GM19467 (cell line): ENCODE data around the gene SLC38A3.

Experiments used
- ATAC-seq: cut with Tn5 transposase; IDR thresholded peaks from one replicate; pipeline ENCODE4 v1.9.1; 2021; ENCODE audit warnings: mild to moderate bottlenecking, moderate library complexity; ENCODE audit not compliant: unreplicated experiment

Gene SLC38A3

DNA sequence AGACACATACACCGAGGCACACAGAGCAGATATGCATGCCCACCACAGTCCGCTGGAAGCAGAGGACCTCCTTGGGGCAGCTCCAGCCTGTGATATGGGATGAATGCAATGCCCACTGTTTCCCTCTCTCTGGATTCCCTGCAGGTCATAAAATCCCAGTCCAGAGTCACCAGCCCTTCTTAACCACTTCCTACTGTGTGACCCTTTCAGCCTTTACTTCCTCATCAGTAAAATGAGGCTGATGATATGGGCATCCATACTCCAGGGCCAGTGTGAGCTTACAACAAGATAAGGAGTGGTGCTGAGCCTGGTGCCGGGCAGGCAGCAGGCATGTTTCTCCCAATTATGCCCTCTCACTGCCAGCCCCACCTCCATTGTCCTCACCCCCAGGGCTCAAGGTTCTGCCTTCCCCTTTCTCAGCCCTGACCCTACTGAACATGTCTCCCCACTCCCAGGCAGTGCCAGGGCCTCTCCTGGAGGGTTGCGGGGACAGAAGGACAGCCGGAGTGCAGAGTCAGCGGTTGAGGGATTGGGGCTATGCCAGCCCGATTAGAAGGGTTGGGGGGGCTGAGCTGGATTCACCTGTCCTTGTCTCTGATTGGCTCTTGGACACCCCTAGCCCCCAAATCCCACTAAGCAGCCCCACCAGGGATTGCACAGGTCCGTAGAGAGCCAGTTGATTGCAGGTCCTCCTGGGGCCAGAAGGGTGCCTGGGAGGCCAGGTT is 14.0 kb upstream of the SLC38A3 start, which contains the start of gene GNAT1:
Gene GNAT1 (plus strand): TSS at position 675 of the 725 bp plus-strand sequence. CDS start 116 bp downstream, outside the sequence.
- no peak for ATAC-seq

DNA sequence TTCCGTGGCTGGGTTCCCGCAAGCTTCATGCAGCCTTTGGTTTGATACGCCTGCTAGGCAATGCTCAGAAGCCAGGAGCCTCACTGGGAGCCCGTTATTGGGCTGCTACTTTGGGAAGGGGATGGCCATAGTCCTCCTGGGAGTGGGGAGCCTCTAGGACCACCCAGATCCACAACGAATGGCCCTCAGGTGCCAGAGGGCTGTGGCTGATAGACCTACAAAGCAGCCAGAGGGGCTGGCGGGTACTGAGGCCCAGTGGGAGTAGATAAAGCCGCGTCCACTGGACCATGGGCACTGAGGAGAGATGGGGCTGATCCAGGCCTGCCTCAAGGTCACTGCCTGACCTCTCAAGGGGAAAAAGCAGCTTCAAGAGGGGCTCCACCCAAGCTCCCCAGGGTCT is 12.9 kb upstream of the SLC38A3 start:
- no peak for ATAC-seq

DNA sequence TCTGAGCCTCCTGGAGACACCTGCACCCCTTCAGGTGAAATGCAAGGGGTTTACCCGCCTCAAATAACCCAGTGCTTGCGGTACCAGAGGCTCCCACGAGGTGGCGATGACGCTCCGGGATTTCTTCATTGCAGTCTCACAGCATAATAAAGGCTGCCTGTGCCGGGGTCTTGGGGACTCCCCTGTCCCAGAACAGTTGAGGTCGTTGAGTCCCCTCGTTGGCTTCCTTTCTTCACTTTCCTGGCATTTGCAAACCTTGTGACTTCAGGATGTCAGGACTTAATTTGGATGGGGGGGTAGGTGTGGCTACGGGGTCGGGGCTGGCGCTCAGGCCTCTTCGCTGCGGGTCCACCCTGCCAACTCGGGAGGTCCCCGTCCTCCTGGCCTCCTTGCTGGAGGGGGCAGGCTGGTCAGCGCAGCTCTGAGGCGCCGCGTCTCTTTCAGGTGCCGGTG is 12.4 kb upstream of the SLC38A3 start:
- ATAC-seq: no peak

- ATAC-seq: no peak
Observed at GRCh38 chr3:50193286-50193685, 11.8 kb upstream of the SLC38A3 start.

DNA sequence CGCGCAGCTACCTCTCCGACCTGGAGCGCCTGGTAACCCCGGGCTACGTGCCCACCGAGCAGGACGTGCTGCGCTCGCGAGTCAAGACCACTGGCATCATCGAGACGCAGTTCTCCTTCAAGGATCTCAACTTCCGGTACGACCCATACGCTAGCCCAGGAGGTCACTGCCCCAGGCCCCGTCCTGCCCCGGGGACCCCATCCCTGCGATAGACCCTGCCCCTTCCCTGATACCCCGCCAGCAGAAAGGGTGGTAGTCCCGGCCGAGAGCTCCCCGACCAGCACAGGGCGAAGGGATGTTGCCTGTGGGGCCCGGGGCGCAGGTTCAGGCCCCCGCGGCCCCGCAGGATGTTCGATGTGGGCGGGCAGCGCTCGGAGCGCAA is 11.3 kb upstream of the SLC38A3 start:
- ATAC-seq: no peak

GRCh38 chr3:50194128-50194902 is 10.8 kb upstream of the SLC38A3 start:
- ATAC-seq: no peak

GRCh38 chr3:50194903-50195500 is 10.1 kb upstream of the SLC38A3 start:
- no peak for ATAC-seq

DNA sequence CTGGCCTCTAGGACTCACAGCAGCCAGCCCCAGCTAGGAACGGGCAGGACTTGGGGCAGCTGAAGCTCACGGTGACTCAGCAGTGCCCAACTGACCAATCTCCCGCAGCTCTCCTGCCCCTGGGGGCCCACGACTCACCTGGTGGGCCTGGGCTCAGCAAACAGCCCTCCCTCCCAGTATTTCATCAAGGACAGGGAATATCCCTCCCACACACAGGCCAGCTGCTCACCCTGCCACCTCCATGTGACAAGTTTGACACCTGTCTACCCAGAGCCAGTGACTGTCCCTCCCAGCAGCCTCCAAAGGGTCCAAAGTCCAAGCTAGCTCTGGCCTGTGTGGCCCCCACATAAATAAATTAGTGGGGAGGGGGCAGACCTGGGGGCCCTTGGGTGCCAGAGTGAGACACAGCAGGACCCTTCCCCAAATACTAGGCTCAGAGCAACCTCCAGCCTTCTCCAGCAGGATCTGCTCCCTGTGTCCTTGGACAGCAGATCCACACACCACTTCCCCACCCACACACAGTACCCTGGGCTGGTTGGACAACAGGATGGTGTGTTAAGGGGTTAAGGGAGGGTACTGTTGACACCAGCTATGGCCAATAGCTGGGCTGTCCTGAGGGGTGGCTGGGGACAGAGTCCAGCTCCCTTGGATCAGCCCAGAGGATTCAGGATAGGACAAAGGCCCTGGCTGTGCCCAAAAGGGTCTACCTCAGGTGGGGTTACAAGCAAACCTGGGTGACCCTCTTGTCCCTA is 9.4 kb upstream of the SLC38A3 start:
- no peak for ATAC-seq

GRCh38 chr3:50196253-50196801 is 8.7 kb upstream of the SLC38A3 start:
- no peak for ATAC-seq

DNA sequence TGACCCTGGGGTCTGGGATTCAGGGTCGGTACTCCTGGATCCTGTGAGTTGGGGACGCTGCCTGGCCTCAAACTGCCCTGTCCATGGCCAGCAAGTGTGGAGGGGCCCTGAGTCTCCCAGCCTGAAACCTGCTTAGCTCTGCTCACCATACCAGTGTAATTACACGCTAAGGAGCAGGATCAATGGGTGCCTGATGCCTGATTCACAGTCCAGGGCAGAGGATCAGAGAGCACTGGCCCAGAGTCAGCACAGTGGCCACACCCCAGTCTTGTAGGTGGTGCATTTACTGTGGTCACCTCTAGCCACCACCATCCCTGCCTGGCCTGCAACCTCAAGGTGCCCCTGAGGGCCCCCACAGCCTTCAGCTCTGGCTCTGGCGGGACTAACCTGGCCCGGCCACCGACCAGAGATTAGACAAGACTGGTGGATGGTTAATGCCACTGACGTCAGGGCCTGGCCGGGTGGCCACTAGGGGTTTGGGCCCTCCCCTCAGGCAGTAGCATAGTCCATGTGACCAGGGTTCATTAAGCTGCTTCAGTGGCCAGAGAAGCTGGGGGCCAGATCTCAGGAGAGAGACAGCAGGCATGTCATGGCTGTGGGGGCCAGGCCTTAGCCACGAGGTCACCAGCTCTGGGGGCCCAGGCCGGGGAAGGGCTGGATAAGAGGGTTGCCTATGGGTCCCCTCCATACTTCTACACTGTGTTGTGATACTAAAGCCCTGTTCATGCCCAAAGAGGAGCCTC is 3.3 kb upstream of the SLC38A3 start:
- no peak for ATAC-seq

DNA sequence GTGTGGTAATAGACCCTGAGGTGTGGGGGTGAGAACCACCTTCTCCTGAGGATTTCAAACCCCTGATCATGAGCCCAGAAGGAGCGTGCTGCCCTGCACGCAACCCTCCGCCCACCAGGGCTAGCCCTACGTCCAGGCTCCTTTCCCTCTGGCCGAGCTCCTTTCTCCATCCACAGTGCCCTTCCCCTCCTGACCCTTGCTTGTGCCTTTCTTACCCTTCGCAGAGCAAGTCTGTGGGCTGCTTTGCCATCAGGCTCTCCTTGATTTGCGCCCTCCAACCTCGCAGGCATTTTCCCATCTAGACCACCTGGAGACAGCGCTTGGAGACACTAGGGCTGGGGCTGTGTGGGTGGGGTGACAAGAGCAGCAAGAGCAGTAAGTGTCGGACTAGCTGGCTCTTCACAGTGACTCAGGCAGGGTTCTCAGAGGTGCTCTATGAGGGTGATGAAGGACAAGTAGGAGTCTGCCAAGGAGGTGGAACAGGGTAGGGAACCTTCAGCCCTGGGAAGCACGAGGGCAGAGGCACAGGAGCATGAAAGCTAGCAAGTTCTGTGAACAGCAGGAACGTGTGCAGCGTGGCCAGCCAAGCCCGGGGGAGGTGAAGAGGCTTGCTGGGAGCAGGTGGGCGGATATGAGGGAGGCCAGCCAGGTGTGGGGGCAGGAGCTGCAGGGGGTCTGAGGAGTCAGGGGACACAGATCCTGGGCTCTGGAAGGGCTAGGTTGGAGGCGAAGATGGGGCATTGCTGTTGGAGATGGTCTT is 2.5 kb upstream of the SLC38A3 start:
- no peak for ATAC-seq

DNA sequence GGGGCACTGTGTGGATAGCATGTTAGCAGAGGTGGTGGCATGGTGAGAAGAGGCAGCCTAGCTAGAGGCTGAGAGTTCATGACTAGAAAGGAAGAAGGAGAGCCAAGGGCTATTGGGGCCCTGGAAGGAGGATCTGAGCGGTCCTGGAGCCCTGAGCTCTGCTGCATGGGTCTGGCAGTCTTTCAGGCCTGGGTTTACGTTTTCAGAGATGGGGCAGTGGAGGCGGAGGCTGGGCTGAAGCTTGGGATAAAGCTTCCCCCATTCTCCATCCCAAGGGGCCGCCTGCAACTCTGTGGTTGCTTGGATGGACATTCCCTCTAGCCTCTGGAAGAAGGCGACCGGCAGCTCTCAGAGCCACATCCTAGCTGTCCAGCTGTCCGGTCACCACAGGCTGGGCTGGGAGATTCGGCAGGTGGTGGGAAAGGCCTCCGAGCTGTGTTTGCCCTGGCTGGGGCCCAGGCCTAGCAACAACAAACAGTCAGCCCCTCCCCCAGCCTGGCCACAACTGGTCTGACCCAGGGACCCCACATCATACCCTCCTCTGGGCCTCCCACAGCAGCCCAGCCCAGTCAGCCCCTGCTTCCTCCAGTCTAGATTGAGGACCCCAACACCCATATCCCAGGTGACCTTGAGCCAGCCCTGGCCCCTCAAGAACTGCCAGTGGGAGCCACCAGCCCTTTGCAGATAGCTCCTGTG is 1.8 kb upstream of the SLC38A3 start:
- no peak for ATAC-seq

GRCh38 chr3:50203809-50204803 is 965 bp upstream of the SLC38A3 start:
- no peak for ATAC-seq

- no peak for ATAC-seq
Observed at GRCh38 chr3:50205413-50206276, 574 bp downstream of the SLC38A3 start.

DNA sequence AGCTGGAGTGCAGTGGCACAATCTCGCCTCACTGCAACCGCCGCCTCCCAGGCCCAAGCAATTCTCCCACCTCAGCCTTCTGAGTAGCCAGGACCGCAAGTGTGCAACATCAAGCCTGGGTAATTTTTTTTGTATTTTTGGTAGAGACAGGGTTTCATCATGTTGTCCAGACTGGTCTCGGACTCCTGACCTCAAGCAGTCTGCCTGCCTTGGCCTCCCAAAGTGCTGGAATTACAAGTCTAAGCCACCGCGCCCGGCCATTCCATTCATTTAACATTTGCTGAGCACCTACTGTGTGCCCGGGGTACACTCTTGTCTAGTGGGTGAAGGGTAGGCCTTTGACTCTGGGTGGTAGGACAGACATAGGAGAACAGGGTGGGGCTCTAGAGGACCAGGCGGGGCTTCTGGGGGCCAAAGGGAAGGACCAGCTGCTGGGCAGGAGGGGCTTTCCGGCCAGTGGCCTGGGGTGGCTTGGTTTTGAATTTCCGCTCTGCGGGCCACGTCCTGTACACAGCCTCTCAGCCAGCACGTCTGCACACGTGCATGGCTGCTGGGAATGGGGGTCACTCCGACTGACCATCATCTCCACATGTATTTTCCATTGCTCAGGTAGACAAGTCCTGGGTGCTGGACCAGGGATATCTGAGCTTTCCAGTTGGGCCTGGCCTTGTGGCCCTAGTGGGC is 2.4 kb downstream of the SLC38A3 start:
- ATAC-seq: no peak
